Left cardiac atrium (tissue), 4 donors: ENCODE measurements around the gene UBE3D. TPM values are rescaled to one million over a fixed set of nuclear protein-coding genes. Genes with fewer than 3 reads are reported as not detected.
"Not testable (repeated sequence)": the region's sequence is repeated elsewhere in the genome, so short reads cannot be mapped to it uniquely, and the experiment has no call there.

ENCODE experiments used
- ATAC-seq, 2 donors: fragments of 200-7000 bp; cut with Tn5 transposase; one replicate each; pipeline ENCODE4 v1.9.1; 2020; ENCODE audit warnings: mild to moderate bottlenecking in 2 of 2, moderate library complexity in 2 of 2
- DNase-seq: peaks from one replicate; pipeline ENCODE4 v3.0.0-alpha.2; 2020
- intact Hi-C, 2 donors: fragments of 100-400 bp; cut with DNase I; formaldehyde crosslinking; loops; one replicate each; pipeline versions ENCODE4 v1.14.1 to v1.15.1; 2022 to 2023
- total RNA-seq, 2 donors: library from RNA; stranded (reverse); fragmentation: NEBNext Ultra II Directional; extraction: Animal tissue kit (Norgen Biotek cat#: 25700); gene quantifications; one replicate each; pipeline ENCODE4 v1.2.1, GENCODE V29; 2021
- donor health status: DM: no; HTN: yes; CAD: no.
- donor health status: DM: no; HTN: yes; CAD: no; lungs with severe emphysema.
- donor health status: DM: yes; HTN: yes; CAD: no.
- donor health status: Dilated cardiomyopathy.

Gene UBE3D
- total RNA-seq, 2 donors from 2014 or later = 3.0 to 3.1 TPM

GRCh38 chr6:83062225-83062624 lies 3.4 kb downstream of the UBE3D start:
- no peak for DNase-seq
- no peak for ATAC-seq
- intact Hi-C loops = loop anchor here in 1 of 2 donors (10.0 kb wide), 1 partner anchor 153 kb away; no protein-coding TSS in a partner anchor

GRCh38 chr6:83061190-83061589 lies 4.5 kb downstream of the UBE3D start:
- ATAC-seq (no peak), DNase-seq (no peak)
- intact Hi-C loops = loop anchor here in 1 of 2 donors (10.0 kb wide), 1 partner anchor 154 kb away; no protein-coding TSS in a partner anchor

DNA sequence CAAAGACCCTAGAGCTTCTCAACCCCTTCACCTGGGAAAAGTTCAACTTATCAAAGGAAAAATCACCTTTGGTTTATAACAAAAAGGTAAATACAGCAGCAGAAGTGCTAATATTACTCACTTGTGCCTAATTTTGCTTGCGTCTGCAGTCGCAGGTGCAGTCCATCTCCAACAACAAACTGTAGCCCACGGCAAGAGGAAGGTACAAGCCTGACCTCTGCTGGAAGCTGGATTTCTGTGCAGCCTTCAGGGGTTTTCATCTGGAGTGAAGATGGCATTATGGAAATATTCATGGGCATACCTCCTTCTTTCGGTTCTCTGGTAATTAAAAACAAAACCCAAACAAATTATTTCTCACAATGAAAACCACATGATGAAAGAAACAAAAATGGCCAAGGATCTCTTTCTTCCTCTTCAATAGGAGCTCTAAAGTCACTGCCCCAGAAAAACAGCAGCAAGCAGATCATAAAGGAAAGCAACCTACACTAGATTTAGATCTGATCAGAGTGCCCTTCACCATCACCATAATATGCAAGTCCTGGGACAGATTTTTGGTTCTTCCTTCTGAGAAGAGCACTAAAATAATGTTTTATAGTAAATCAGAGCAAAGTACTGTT lies 7.8 kb downstream of the UBE3D start:
- peak; percentile 26 for DNase-seq
- peak; percentile 59 to 74 for ATAC-seq
- intact Hi-C loops = loop anchor here (2.0 to 5.0 kb wide), 2 partner anchors 786 to 787 kb away; no protein-coding TSS in a partner anchor

- intact Hi-C loops = loop anchor here in 1 of 2 donors (5.0 kb wide), 1 partner anchor 783 kb away; no protein-coding TSS in a partner anchor
- peak; percentile 31 for DNase-seq
- peak; percentile 57 to 59 for ATAC-seq
Measured at GRCh38 chr6:83055366-83055964, 10.2 kb downstream of the UBE3D start.

DNA sequence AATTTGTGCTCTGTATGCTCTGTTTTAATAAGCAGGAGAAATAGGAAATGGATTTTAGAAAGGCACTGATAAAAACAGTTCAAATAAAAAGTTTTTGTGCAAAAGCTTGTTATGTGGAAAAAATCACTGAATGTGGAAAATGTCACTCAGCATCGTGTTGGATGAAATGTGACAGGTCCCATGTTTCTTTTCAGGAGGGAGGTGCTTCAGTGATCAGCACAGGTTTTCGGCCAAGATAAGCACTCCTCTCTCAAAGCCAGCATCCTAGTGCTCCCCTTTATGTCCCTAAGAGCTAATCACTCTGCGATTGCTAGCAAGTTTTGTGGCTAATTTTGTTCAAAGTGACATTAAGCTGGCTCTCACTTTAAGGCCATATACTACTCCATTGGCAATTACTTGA lies 12.0 kb downstream of the UBE3D start:
- ATAC-seq (no peak), DNase-seq (no peak)
- intact Hi-C loops = loop anchor here in 1 of 2 donors (5.0 kb wide), 1 partner anchor 796 kb away; no protein-coding TSS in a partner anchor

- DNase-seq (no peak), ATAC-seq (no peak)
- intact Hi-C loops = loop anchor here in 1 of 2 donors (5.0 kb wide), 1 partner anchor 794 kb away; no protein-coding TSS in a partner anchor
Measured at GRCh38 chr6:83051377-83052172, 14.1 kb downstream of the UBE3D start.

DNA sequence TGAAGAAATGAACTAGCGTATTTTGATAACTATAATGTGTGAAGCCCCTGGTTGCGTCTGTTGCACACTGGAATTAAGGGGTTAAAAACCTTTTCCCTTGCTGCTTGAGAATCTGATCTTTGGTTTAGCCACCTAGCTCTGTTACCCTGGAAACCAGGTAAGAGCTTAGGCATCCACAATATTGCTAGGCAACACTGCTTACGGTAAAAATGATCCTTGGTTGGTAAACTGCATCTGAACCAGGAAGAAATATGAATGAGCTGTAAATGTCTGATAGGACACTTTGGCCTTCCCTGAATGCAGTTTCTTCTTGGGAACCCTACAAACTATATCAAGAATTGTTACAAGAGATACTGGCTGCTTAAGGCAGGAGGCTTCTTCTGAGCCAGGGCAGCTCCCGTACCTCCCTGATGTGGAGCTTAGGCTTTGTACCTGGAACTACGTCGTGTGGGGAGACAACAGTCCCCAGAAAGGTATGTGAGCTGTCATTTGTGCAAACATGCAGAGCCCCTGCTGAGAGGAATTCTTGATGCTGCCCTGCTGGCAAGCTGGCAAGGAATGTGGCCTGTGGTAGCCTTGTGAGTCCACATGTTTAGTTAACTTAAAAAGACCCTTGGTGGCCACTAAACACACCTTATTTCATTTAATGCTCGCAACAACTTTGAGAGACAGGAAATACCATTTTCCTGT lies 18.4 kb downstream of the UBE3D start:
- ATAC-seq = no peak
- intact Hi-C loops = no loop called here
- no peak for DNase-seq

GRCh38 chr6:83044091-83044768 lies 21.4 kb downstream of the UBE3D start:
- intact Hi-C loops = no loop called here
- ATAC-seq = no peak
- DNase-seq = no peak

GRCh38 chr6:83042467-83043053 lies 23.1 kb downstream of the UBE3D start:
- DNase-seq (no peak), ATAC-seq (no peak)
- intact Hi-C loops = no loop called here

DNA sequence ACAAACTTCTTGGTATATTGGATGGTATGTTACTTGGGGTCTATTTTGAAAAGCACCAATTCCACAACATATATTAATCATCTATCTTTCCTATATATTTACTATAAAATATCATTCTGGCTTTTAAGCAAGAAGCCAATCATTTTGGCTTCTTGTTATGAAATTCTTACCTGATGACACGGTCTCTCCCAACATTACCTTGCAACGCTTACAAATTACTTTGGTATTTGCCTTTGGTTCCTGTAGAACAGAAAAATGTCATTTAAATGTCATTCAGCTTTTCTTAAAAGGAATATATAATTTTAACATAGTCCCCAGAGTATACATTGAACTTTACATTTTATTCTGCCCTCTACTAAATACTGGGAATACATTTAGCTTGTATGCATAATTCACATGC lies 27.4 kb downstream of the UBE3D start:
- DNase-seq (no peak), ATAC-seq (no peak)
- intact Hi-C loops = no loop called here

DNA sequence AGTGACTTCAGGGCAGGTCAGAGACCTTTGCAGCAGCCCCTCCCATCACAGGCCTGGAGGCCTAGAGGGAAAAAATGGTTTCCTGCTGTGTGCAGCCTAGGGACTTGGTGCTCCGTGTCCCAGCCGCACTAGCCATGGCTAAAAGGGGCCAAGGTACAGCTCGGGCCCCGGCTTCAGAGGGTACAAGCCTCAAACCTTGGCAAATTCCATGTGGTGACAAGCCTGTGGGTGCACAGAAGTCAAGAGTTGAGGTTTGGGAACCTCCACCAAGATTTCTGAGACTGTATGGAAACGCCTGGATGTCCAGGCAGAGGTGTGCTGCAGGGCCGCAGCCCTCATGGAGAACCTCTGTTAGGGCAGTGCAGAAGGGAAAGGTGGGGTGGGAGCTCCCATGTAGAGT lies 34.0 kb downstream of the UBE3D start:
- ATAC-seq (no peak), DNase-seq (no peak)
- intact Hi-C loops = no loop called here

GRCh38 chr6:83019741-83020140 lies 45.9 kb downstream of the UBE3D start:
- intact Hi-C loops = no loop called here
- DNase-seq (no peak), ATAC-seq (no peak)

DNA sequence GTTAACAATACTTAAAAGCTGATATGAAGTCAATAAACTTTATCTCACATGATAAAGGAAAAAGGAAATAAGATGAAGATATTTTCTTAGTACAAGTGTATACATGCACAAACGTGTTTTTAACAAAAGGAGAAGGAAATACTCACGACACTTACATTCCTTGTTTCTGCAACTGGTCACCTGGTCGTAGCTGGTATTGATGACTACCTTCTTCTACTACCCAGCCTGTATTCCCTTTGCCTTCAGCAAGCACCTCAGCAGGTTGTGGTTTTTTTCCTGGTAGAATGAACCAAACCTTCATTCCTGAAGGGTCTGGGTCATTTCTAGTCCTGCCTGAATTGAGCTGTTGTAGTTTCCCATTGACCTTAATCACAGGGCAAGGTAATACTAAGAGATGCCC lies 54.5 kb downstream of the UBE3D start:
- intact Hi-C loops, DNase-seq, ATAC-seq: not testable (repeated sequence)

- DNase-seq (no peak), ATAC-seq (no peak)
- intact Hi-C loops = no loop called here
Measured at GRCh38 chr6:83008626-83009025, 57.0 kb downstream of the UBE3D start.

- intact Hi-C loops = no loop called here
- DNase-seq (no peak), ATAC-seq (no peak)
Measured at GRCh38 chr6:83006270-83006905, 59.3 kb downstream of the UBE3D start.

GRCh38 chr6:82996156-82996555 lies 69.5 kb downstream of the UBE3D start:
- ATAC-seq = no peak
- no peak for DNase-seq
- intact Hi-C loops = no loop called here

DNA sequence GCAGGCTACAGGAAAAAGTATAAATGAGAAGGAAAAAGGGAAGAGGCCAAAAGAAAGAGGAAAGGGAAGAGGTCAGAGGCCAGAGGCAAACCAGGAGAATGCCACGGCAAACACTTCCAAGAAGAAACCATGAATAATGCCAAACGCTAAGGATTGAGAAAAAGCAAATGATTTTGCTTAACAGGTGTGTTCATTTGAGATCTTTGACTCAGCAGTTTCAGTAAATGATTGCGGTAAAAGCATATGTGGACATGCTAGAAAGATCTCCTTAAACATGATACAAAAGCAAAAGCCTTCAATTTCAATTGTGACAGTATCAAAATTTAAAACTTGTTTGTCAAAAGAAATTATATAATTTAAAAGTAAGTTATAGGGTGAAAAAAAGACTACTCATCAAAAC lies 70.6 kb downstream of the UBE3D start:
- ATAC-seq (no peak), DNase-seq (no peak)
- intact Hi-C loops = no loop called here

DNA sequence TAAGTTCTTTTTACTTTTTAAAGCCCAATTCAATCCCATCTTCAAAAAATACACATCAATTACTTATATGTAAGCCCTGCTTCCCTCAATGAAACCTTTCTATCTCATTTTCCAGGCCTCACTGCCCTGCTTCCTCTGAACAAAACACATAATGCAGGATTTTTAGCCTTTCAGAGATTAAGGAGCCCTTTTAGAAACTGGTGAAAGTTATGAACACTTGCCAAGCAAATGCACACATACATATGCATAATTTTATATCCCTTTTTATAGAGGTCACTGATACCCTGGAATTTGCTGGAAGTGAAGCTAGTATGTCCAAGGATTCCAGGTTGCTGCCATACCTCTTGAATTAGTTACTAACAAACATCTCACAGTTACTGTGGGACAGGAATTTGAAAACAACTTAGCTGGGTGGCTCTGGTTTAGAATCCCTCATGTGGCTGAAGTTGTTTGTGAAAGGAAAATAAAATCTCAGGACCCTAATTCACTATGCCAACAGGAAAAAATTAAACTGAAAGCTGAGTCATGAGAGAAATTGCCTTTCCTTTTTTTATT lies 75.8 kb downstream of the UBE3D start:
- no peak for DNase-seq
- intact Hi-C loops = no loop called here
- ATAC-seq = no peak
